ENCODE results near the gene PDGFD. TPM values are rescaled to one million over a fixed set of nuclear protein-coding genes. Genes with fewer than 3 reads are reported as not detected.

PDGFD gene
- total RNA-seq, 1 experiment from 2014 or later: 1.7 TPM

GRCh38 chr11:103867481-103867880, 296.5 kb downstream of the PDGFD start:
- Histone ChIP-seq H3K79me1 (ENCODE audit: insufficient read depth, low read depth, low read length, poor library complexity, severe bottlenecking) (no peaks in the 10 kb centered on the region), H4K5ac (ENCODE audit: insufficient read length, low read depth, low read length) (no peak overlapping the region), H3K56ac (ENCODE audit: insufficient read length, low read depth, low read length) (no peak overlapping the region), H3K14ac (ENCODE audit: insufficient read depth, low read length) (no peak overlapping the region), H3K18ac (ENCODE audit: insufficient read length, low read depth, low read length) (no peak overlapping the region), H3K27me3 (ENCODE audit: insufficient read depth, low read length) (no peaks in the 10 kb centered on the region), H4K91ac (ENCODE audit: insufficient read length, low read depth, low read length) (no peak overlapping the region), H3T11ph (ENCODE audit: low read length) (no peak overlapping the region), H2BK12ac (ENCODE audit: insufficient read length, low read depth, low read length) (no peak overlapping the region), H3K4ac (ENCODE audit: low read depth, low read length) (no peak overlapping the region), H3K4me1 (ENCODE audit: insufficient read depth, low read length) (no peaks in the 10 kb centered on the region; the same call in 1 of the 2 replicates), H3K23me2 (ENCODE audit: insufficient read length, low read depth, low read length, poor library complexity, severe bottlenecking) (no peaks in the 10 kb centered on the region), H3K9me3 (ENCODE audit: control insufficient read depth, low read depth, low read length) (no peaks in the 10 kb centered on the region), H3K27ac (ENCODE audit: insufficient read length, low read depth, low read length) (no peak overlapping the region), H2AFZ (ENCODE audit: low read length) (no peak overlapping the region), H3K4me2 (ENCODE audit: insufficient read depth, insufficient read length, low read length) (no peak overlapping the region), H2AK5ac (ENCODE audit: insufficient read length, low read length) (no peak overlapping the region), H3K9ac (ENCODE audit: extremely low read depth, insufficient read length, low read length) (no peak overlapping the region), H2BK120ac (ENCODE audit: low read depth, low read length, poor library complexity, severe bottlenecking) (no peak overlapping the region), H2BK20ac (ENCODE audit: low read depth, low read length, poor library complexity, severe bottlenecking) (no peak overlapping the region), H4K20me1 (ENCODE audit: control insufficient read depth, insufficient read depth, insufficient read length) (no peaks in the 10 kb centered on the region), H3K23ac (ENCODE audit: insufficient read length, low read depth, low read length) (no peak overlapping the region), H2BK5ac (ENCODE audit: insufficient read length, low read length) (no peak overlapping the region), H4K8ac (replicated peaks; ENCODE audit: insufficient read length, low read depth, low read length) (no peak overlapping the region), H3K79me2 (ENCODE audit: insufficient read depth, low read length) (no peaks in the 10 kb centered on the region), H2BK15ac (ENCODE audit: low read depth, low read length) (no peak overlapping the region)
- Mint-ChIP-seq H3K9me3 (no peaks in the 10 kb centered on the region), H3K27me3 (ENCODE audit: low read depth) (no peaks in the 10 kb centered on the region), H3K4me3 (no peak overlapping the region), H3K4me1 (no peaks in the 10 kb centered on the region), H3K27ac (no peak overlapping the region), H3K36me3 (ENCODE audit: insufficient read depth in 1 of 3, low read depth in 3 of 3) (no peaks in the 10 kb centered on the region)
- TF ChIP-seq, protein P1, sequence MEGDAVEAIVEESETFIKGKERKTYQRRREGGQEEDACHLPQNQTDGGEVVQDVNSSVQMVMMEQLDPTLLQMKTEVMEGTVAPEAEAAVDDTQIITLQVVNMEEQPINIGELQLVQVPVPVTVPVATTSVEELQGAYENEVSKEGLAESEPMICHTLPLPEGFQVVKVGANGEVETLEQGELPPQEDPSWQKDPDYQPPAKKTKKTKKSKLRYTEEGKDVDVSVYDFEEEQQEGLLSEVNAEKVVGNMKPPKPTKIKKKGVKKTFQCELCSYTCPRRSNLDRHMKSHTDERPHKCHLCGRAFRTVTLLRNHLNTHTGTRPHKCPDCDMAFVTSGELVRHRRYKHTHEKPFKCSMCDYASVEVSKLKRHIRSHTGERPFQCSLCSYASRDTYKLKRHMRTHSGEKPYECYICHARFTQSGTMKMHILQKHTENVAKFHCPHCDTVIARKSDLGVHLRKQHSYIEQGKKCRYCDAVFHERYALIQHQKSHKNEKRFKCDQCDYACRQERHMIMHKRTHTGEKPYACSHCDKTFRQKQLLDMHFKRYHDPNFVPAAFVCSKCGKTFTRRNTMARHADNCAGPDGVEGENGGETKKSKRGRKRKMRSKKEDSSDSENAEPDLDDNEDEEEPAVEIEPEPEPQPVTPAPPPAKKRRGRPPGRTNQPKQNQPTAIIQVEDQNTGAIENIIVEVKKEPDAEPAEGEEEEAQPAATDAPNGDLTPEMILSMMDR (conservative IDR thresholded peaks at IDR 0.05): no peak
- WGBS (ENCODE audit: extremely low coverage, insufficient read length, low lambda C conversion rate): no CpG with 5 or more reads among the region's 4 CpGs
- no peak for DNase-seq
